ENCODE data around the gene IRF5.
"Not testable (repeated sequence)": the region's sequence is repeated elsewhere in the genome, so short reads cannot be mapped to it uniquely, and the experiment has no call there.

IRF5 gene

GRCh38 chr7:128906001-128906765 lies 31.5 kb upstream of the IRF5 start:
- no peak for DNase-seq

- DNase-seq, result no peak
Observed at GRCh38 chr7:128906766-128907559, 30.8 kb upstream of the IRF5 start.

- no peak for DNase-seq
Observed at GRCh38 chr7:128908750-128909624, 28.7 kb upstream of the IRF5 start.

- DNase-seq, result no peak
Observed at GRCh38 chr7:128909625-128910568, 27.8 kb upstream of the IRF5 start.

- DNase-seq, result no peak
Observed at GRCh38 chr7:128910569-128910945, 27.2 kb upstream of the IRF5 start, which contains the start of gene KCP. Gene KCP (minus strand): TSS chr7:128910709. CDS start chr7:128910676, 33 bp downstream.

- no peak for DNase-seq
Observed at GRCh38 chr7:128911423-128912031, 26.2 kb upstream of the IRF5 start.

GRCh38 chr7:128912281-128912680 lies 25.4 kb upstream of the IRF5 start:
- no peak for DNase-seq

GRCh38 chr7:128912709-128913495 lies 24.8 kb upstream of the IRF5 start:
- not testable (repeated sequence) for DNase-seq

GRCh38 chr7:128913870-128914565 lies 23.7 kb upstream of the IRF5 start:
- no peak for DNase-seq

- no peak for DNase-seq
Observed at GRCh38 chr7:128914566-128915151, 23.1 kb upstream of the IRF5 start.

GRCh38 chr7:128915271-128915819 lies 22.4 kb upstream of the IRF5 start:
- DNase-seq, result no peak

- DNase-seq, result no peak
Observed at GRCh38 chr7:128915841-128916642, 21.7 kb upstream of the IRF5 start.

GRCh38 chr7:128916643-128916915 lies 21.1 kb upstream of the IRF5 start:
- no peak for DNase-seq

GRCh38 chr7:128917122-128917521 lies 20.6 kb upstream of the IRF5 start:
- DNase-seq, result no peak

GRCh38 chr7:128918016-128918665 lies 19.6 kb upstream of the IRF5 start:
- DNase-seq, result no peak

GRCh38 chr7:128919241-128919640 lies 18.5 kb upstream of the IRF5 start:
- no peak for DNase-seq

GRCh38 chr7:128919881-128920799 lies 17.6 kb upstream of the IRF5 start:
- DNase-seq, result no peak
